ENCODE data around the gene GFI1B. TPM values are rescaled to one million over a fixed set of nuclear protein-coding genes. Genes with fewer than 3 reads are reported as not detected.

Gene GFI1B
- under 1 TPM in 2 of 4 donors, not detected in 2; 0.13 to 0.38 TPM for total RNA-seq

DNA sequence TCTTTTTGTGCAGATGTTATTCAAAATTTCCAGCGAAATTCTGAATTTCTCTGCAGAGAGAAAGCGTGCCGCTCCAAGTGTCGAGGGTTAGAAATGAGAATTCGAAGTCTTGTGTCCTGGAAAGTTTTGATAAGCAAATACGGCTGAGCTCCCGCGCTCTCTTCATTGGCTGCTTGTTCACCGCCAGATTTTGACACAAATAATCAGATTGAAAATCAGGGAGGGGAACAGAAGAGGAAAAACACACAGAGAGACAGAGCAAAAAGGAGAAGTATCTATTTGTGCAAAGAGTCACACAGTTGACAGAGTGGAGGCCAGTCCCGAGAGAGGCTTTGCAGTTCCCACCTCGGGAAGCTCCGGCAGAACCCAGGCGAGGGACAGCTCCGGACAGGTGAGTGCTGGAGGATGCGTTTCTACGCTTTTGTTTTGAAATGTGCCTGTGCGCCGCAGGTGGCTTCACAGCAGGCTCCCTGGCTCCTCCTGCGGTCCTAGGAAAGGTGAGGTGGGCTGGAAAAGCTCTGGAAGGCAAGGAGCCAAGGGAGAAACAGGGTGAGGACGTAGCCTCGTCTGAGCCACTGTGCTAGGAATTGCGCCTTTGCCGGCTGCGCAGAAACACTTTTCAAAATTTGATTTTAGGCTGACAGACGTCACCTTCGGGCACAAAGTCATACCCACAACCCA is at the start of gene GFI1B:
Gene GFI1B, plus strand, starts transcription at position 244 of the 681 bp plus-strand sequence. CDS start 7,985 bp downstream, outside the sequence.
- intact Hi-C loops (cut with DNase I; ENCODE audit: low total_unique reads): no loop called here
- WGBS, 2 donors: 26 to 31% methylated on average over 26 of the region's 26 CpGs

GRCh38 chr9:132931178-132931735 is 47.2 kb upstream of the GFI1B start:
- intact Hi-C loops (cut with DNase I; ENCODE audit: low total_unique reads): no loop called here
- TF ChIP-seq POLR2A (IDR thresholded peaks at IDR 0.05): no peak
- TF ChIP-seq CTCF (IDR thresholded peaks at IDR 0.05): no peak
- H3K4me3 ChIP-seq (ENCODE audit: low read depth, poor library complexity, severe bottlenecking): no peak overlapping the region
- 91 to 94% methylated on average over 9 of the region's 9 CpGs for WGBS, 2 donors
- no peak for DNase-seq (ENCODE audit: low spot score in 2 of 2)

More for the DNA sequence above, at the start of gene GFI1B:
- DNase-seq (ENCODE audit: low spot score in 2 of 2): no peak
- H3K4me3 ChIP-seq (ENCODE audit: low read depth, poor library complexity, severe bottlenecking): no peak within 1 kb of the TSS
- no peak for TF ChIP-seq CTCF (IDR thresholded peaks at IDR 0.05)
- no peak for TF ChIP-seq POLR2A (IDR thresholded peaks at IDR 0.05)

GRCh38 chr9:132935026-132935425 is 43.5 kb upstream of the GFI1B start:
- TF ChIP-seq POLR2A (IDR thresholded peaks at IDR 0.05) (no peak), CTCF (IDR thresholded peaks at IDR 0.05) (no peak)
- intact Hi-C loops (cut with DNase I; ENCODE audit: low total_unique reads): no loop called here
- H3K4me3 ChIP-seq (ENCODE audit: low read depth, poor library complexity, severe bottlenecking): no peak overlapping the region
- no peak for DNase-seq (ENCODE audit: low spot score in 2 of 2)
- WGBS, 2 donors: 74 to 78% methylated on average over 6 of the region's 6 CpGs

DNA sequence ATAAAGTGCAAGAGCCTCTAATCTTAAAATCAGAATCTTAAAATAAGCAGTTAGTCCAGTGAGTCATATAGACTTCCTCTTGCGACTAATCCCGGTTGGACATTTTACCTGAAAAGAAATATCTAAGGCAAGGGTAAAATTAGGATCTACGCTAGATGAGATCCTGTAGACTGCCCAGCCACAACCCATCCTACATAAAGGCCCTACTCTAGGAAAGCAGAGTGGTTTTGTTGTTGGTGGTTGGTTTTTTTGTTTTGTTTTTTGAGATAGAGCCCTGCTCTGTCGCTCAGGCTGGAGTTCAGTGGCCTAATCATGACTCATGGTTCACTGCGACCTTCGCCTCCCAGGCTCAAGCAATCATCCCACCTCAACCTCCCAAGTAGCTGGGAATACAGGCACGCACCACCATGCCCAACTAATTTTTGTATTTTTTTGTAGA is 41.0 kb upstream of the GFI1B start:
- DNase-seq (ENCODE audit: low spot score in 2 of 2): no peak

DNA sequence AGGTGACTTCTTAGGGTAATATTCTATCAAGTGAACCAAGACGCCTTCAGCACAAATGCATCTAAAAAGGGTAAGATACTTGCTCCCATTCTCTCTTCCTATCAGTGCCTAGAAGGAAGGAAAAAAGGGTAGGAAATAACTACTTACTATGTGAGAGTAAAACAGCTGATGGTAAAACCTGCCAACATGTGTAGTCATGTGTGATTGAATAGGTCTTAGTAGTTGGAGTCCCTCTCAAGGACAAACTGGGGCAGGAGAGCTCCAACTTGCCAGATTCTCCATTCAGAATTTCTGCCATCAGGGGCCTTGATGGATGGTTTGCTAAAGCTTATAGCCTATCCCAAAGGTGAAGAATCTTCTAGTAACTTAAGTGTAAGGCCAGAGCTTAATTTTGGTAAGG is 39.3 kb upstream of the GFI1B start:
- WGBS, 2 donors: 89 to 97% methylated on average over 1 of the region's 1 CpG
- intact Hi-C loops (cut with DNase I; ENCODE audit: low total_unique reads): no loop called here
- no peak for TF ChIP-seq CTCF (IDR thresholded peaks at IDR 0.05)
- TF ChIP-seq POLR2A (IDR thresholded peaks at IDR 0.05): no peak
- no peak overlapping the region for H3K4me3 ChIP-seq (ENCODE audit: low read depth, poor library complexity, severe bottlenecking)
- no peak for DNase-seq (ENCODE audit: low spot score in 2 of 2)

More for the DNA sequence above, 41.0 kb upstream of the GFI1B start:
- 88 to 95% methylated on average over 7 of the region's 7 CpGs for WGBS, 2 donors
- no peak overlapping the region for H3K4me3 ChIP-seq (ENCODE audit: low read depth, poor library complexity, severe bottlenecking)
- intact Hi-C loops (cut with DNase I; ENCODE audit: low total_unique reads): no loop called here
- TF ChIP-seq POLR2A (IDR thresholded peaks at IDR 0.05) (no peak), CTCF (IDR thresholded peaks at IDR 0.05) (no peak)

All from lower leg skin (tissue), 4 donors.